ENCODE data around the gene SP3. TPM values are rescaled to one million over a fixed set of nuclear protein-coding genes. Genes with fewer than 3 reads are reported as not detected.

The SP3 gene
- total and polyA plus RNA-seq, 9 of the 15 experiments (the other 6 are each of a cell fraction or from before 2014, with no cell fraction given), result 12.0 to 106 (median 74.9) TPM

- peak; percentile 72 for TF ChIP-seq GATA2 (CRISPR knock-in tag; IDR thresholded peaks at IDR 0.05)
- no peak for TF ChIP-seq SMAD2 (IDR thresholded peaks at IDR 0.05; ENCODE audit: low read depth, low read length)
- no peak for TF ChIP-seq GATAD2B (IDR thresholded peaks at IDR 0.05; ENCODE audit: borderline replicate concordance)
- no peak for TF ChIP-seq NR2C2 (CRISPR knock-in tag; IDR thresholded peaks at IDR 0.05)
- TF ChIP-seq NR2C2 (tag; IDR thresholded peaks at IDR 0.05), result no peak
- TF ChIP-seq CAMTA2 (CRISPR knock-in tag; conservative IDR thresholded peaks at IDR 0.05), result no peak
- TF ChIP-seq, protein P1, sequence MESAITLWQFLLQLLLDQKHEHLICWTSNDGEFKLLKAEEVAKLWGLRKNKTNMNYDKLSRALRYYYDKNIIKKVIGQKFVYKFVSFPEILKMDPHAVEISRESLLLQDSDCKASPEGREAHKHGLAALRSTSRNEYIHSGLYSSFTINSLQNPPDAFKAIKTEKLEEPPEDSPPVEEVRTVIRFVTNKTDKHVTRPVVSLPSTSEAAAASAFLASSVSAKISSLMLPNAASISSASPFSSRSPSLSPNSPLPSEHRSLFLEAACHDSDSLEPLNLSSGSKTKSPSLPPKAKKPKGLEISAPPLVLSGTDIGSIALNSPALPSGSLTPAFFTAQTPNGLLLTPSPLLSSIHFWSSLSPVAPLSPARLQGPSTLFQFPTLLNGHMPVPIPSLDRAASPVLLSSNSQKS (CRISPR knock-in tag; IDR thresholded peaks at IDR 0.05), result no peak
- no peak for TF ChIP-seq ZC3H4 (CRISPR knock-in tag; IDR thresholded peaks at IDR 0.05; ENCODE audit: borderline replicate concordance)
- no peak for TF ChIP-seq BMI1 (IDR thresholded peaks at IDR 0.05; ENCODE audit: low read length)
- TF ChIP-seq DDX20 (tag; IDR thresholded peaks at IDR 0.05; ENCODE audit: low read depth), result no peak
- no peak for TF ChIP-seq ZNF583 (CRISPR knock-in tag; IDR thresholded peaks at IDR 0.05)
- no peak for TF ChIP-seq KLF1 (tag; IDR thresholded peaks at IDR 0.05)
- TF ChIP-seq RAD21 (CRISPR knock-in tag; conservative IDR thresholded peaks at IDR 0.05 in 1 of 2, IDR thresholded peaks at IDR 0.05 in 1 of 2), result no peak
- no peak for TF ChIP-seq SRSF1 (IDR thresholded peaks at IDR 0.05; ENCODE audit: low read depth, low read length)
- no peak for TF ChIP-seq ZNF780A (CRISPR knock-in tag; IDR thresholded peaks at IDR 0.05)
- peak; percentile 98 for TF ChIP-seq TCF3 (CRISPR knock-in tag; IDR thresholded peaks at IDR 0.05)
- TF ChIP-seq EP300 (IDR thresholded peaks at IDR 0.05; ENCODE audit: low read length), result peak; percentile 92
- TF ChIP-seq BRD4 (IDR thresholded peaks at IDR 0.05), result no peak
- TF ChIP-seq RFX5 (IDR thresholded peaks at IDR 0.05; ENCODE audit: low read depth, low read length), result no peak
- TF ChIP-seq, protein P2, sequence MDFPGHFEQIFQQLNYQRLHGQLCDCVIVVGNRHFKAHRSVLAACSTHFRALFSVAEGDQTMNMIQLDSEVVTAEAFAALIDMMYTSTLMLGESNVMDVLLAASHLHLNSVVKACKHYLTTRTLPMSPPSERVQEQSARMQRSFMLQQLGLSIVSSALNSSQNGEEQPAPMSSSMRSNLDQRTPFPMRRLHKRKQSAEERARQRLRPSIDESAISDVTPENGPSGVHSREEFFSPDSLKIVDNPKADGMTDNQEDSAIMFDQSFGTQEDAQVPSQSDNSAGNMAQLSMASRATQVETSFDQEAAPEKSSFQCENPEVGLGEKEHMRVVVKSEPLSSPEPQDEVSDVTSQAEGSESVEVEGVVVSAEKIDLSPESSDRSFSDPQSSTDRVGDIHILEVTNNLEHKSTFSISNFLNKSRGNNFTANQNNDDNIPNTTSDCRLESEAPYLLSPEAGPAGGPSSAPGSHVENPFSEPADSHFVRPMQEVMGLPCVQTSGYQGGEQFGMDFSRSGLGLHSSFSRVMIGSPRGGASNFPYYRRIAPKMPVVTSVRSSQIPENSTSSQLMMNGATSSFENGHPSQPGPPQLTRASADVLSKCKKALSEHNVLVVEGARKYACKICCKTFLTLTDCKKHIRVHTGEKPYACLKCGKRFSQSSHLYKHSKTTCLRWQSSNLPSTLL (IDR thresholded peaks at IDR 0.05), result no peak
- no peak for TF ChIP-seq HNRNPK (IDR thresholded peaks at IDR 0.05; ENCODE audit: low read depth, low read length, poor library complexity, severe bottlenecking)
- no peak for TF ChIP-seq SMAD3 (CRISPR knock-in tag; conservative IDR thresholded peaks at IDR 0.05)
- TF ChIP-seq ZNF174 (CRISPR knock-in tag; IDR thresholded peaks at IDR 0.05), result no peak
- no peak for TF ChIP-seq RHOXF2B (CRISPR knock-in tag; conservative IDR thresholded peaks at IDR 0.05)
- TF ChIP-seq ARNT (IDR thresholded peaks at IDR 0.05), result no peak; a peak in 1 of 4 replicates
- no peak for TF ChIP-seq TGIF2 (CRISPR knock-in tag; IDR thresholded peaks at IDR 0.05)
- no peak for TF ChIP-seq FUS (optimal IDR thresholded peaks at IDR 0.05; ENCODE audit: low read depth, low read length)
Measured at GRCh38 chr2:173891315-173892037, 73.7 kb downstream of the SP3 start (continued).

Measured in K562 (cell line).